ENCODE data around the gene SNRPD3.
"Not testable (repeated sequence)": the region's sequence is repeated elsewhere in the genome, so short reads cannot be mapped to it uniquely, and the experiment has no call there.

The SNRPD3 gene

GRCh38 chr22:24601217-24602104 is 45.7 kb downstream of the SNRPD3 start:
- TF ChIP-seq CTCF (IDR thresholded peaks at IDR 0.05; ENCODE audit: insufficient read depth, low read length, poor library complexity, severe bottlenecking), result no peak
- Histone ChIP-seq H3K27me3 (replicated peaks; ENCODE audit: control insufficient read depth, insufficient read depth, low read length) (no peaks in the 10 kb centered on the region), H3K4me3 (replicated peaks; ENCODE audit: low read depth, low read length) (no peak overlapping the region), H3K36me3 (ENCODE audit: control insufficient read depth, insufficient read depth, low read length) (no peaks in the 10 kb centered on the region)
- DNase-seq (ENCODE audit: extremely low read depth, insufficient read length), result no peak

DNA sequence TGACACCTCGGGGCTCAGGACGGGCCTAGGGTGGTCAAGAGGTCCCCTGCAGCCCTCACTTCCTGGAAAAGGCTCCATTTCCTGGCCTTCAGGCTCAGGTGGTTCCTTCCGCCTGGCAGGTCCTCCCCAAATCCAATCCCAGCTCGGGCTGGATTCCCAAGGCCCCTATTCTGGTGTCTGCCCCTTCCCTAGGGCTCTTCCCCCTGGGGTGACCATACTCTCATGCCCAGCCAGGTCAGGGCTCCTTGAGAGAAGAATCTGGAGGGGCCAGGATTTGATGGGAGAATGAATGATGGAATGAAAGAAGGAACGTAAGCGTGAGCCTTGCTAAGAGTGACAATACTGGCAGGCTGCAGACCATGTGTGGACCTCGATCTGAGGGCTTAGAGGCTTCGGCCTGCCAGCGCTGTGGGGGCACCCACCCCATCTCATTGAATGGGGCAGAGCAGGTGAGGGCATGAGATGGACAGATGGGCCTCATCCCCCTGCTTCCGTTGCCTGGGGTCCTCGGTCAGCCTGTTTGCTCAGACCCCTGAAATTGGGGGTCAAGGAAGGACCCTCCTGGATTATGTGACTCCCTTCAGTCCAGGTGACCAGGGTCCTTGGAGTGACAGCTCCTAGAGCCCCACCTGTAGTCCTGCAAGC is 46.4 kb downstream of the SNRPD3 start:
- not testable (repeated sequence) for H3K4me3 ChIP-seq (replicated peaks; ENCODE audit: low read depth, low read length); DNase-seq (ENCODE audit: extremely low read depth, insufficient read length); H3K27me3 ChIP-seq (replicated peaks; ENCODE audit: control insufficient read depth, insufficient read depth, low read length); H3K36me3 ChIP-seq (ENCODE audit: control insufficient read depth, insufficient read depth, low read length)

GRCh38 chr22:24602847-24603769 is 47.3 kb downstream of the SNRPD3 start, which contains the start of gene GGT1:
Gene GGT1 (plus strand): TSS chr22:24603193. CDS start chr22:24611082, 7,889 bp downstream.
- not testable (repeated sequence) for H3K27me3 ChIP-seq (replicated peaks; ENCODE audit: control insufficient read depth, insufficient read depth, low read length); H3K4me3 ChIP-seq (replicated peaks; ENCODE audit: low read depth, low read length); H3K36me3 ChIP-seq (ENCODE audit: control insufficient read depth, insufficient read depth, low read length); DNase-seq (ENCODE audit: extremely low read depth, insufficient read length)

DNA sequence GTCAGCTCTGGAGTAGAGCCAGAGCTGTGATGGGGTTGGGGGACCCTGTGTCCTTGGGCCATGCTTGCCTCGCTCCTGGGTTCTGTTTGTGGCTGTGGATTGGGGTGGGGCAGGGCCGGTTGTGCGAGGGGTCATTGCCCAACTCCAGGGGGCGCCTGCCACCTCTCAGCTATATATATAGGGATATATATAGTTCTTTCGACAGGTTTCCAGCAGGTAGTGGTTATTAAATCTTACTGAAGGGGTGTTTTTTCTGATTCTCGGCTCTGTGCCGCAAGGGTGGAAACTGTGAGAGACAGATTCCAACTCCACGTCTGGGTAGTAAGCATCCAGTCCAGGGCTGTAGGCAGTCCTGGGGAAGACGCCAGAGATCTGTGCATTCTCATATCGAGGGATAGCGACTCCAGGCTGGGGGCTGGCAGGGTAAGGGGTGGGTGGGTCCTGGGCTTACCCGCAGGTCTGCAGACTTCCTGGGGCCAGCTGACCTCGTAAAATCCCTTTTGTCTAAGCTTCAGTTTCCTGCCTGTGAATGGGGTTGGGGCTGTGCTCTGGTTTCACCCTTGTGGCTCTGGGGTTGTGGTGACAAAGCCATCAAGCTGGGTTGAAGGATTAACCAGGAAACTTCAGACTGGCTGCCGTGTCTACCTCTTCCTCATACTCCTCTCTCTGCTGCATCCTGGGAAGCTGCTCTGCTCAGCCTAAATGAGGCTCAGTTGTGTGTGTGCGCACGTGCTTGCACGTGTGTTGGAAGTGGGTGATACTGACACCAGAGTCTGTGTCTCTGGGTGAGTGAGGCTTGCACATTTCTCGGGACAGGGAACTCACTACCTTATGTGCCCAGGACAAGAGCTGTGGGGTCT is 48.2 kb downstream of the SNRPD3 start:
- H3K27me3 ChIP-seq (replicated peaks; ENCODE audit: control insufficient read depth, insufficient read depth, low read length); H3K36me3 ChIP-seq (ENCODE audit: control insufficient read depth, insufficient read depth, low read length); DNase-seq (ENCODE audit: extremely low read depth, insufficient read length); H3K4me3 ChIP-seq (replicated peaks; ENCODE audit: low read depth, low read length): not testable (repeated sequence)

GRCh38 chr22:24606340-24606739 is 50.5 kb downstream of the SNRPD3 start:
- H3K27me3 ChIP-seq (replicated peaks; ENCODE audit: control insufficient read depth, insufficient read depth, low read length); H3K36me3 ChIP-seq (ENCODE audit: control insufficient read depth, insufficient read depth, low read length); DNase-seq (ENCODE audit: extremely low read depth, insufficient read length); H3K4me3 ChIP-seq (replicated peaks; ENCODE audit: low read depth, low read length): not testable (repeated sequence)

DNA sequence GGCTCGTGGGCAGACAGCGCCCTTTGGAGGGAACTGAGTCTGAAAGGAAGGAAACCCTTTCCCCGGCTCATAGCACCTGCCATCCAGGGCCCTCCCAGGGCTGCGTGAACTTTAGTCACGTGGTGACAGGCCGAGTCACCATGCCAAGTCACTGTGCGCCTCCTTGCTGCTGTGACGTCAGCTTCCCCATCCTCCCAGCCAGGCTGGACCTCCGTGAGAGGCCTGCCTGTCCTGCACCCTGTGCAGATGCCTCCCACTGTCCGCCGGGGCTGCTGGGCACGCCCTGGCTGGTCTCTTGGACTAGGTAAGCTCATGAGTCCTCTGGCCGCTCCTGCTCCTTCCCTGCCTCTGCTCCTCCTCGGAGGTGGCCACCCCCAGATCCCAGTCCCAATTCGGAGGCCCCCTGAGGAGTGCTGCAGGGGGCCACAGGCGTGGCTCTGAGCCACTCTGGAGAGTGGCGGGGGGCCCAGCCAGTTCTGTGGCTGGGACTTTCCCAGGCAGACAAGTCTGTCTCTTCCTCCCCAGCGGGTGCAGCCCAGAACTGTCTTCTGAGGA is 51.7 kb downstream of the SNRPD3 start:
- H3K27me3 ChIP-seq (replicated peaks; ENCODE audit: control insufficient read depth, insufficient read depth, low read length); H3K36me3 ChIP-seq (ENCODE audit: control insufficient read depth, insufficient read depth, low read length): not testable (repeated sequence)
- peak; percentile 74 for DNase-seq (ENCODE audit: extremely low read depth, insufficient read length)
- H3K4me3 ChIP-seq (replicated peaks; ENCODE audit: low read depth, low read length), result peak overlapping the region; percentile 75

DNA sequence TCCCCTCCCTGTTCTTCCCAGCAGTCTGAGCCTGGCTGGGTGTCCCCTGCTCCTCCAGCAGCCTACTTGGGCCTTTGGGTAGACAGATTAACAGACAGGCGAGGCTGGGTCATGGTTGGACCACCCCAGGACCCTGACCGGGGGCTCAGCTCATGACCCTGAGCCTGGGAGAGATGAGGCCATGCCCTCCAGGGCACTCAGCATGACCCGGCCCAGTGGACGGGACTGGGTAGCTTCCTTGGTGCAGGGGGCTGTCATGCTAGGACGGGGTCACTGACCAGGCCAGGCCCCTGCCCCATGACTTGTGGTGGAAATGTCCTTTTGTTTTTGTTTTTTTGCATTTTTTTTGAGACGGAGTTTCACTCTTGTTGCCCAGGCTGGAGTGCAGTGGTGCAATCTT is 52.5 kb downstream of the SNRPD3 start:
- H3K4me3 ChIP-seq (replicated peaks; ENCODE audit: low read depth, low read length), result peak overlapping the region; percentile 75

DNA sequence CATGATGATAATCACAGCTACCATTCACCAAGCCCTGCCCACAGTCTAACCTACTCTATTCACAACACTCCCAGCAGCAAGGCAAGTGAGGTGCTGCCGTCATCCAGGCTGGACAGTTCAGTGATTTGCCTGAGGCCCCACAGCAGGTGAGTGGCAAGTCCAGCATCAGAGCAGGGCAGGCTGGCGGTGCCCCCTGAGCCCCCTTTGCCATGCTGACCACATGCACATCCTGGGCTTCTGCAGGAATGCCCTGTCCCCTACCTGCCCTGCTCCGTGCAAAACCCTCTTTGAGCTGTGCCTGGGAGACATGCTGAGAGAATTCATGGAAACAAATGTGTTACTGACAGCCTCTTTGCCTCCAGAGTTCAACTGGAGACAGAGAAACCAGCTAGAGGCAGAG is 54.1 kb downstream of the SNRPD3 start:
- not testable (repeated sequence) for H3K4me3 ChIP-seq (replicated peaks; ENCODE audit: low read depth, low read length); H3K27me3 ChIP-seq (replicated peaks; ENCODE audit: control insufficient read depth, insufficient read depth, low read length); H3K36me3 ChIP-seq (ENCODE audit: control insufficient read depth, insufficient read depth, low read length); DNase-seq (ENCODE audit: extremely low read depth, insufficient read length)

More for the DNA sequence above, 52.5 kb downstream of the SNRPD3 start:
- not testable (repeated sequence) for H3K36me3 ChIP-seq (ENCODE audit: control insufficient read depth, insufficient read depth, low read length); H3K27me3 ChIP-seq (replicated peaks; ENCODE audit: control insufficient read depth, insufficient read depth, low read length); DNase-seq (ENCODE audit: extremely low read depth, insufficient read length)

DNA sequence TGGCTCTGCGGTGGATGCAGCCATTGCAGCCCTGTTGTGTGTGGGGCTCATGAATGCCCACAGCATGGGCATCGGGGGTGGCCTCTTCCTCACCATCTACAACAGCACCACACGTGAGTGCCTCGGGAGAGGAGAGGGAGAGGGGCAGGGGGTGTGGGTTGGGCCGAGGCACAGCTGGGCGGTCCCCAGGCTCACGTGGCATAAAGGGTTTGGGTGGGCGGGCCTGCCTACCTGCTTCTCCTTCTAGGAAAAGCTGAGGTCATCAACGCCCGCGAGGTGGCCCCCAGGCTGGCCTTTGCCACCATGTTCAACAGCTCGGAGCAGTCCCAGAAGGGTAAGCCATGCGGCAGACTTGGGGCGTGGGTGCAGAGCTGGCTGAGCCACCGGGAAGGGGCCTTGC is 59.0 kb downstream of the SNRPD3 start:
- not testable (repeated sequence) for H3K36me3 ChIP-seq (ENCODE audit: control insufficient read depth, insufficient read depth, low read length); H3K4me3 ChIP-seq (replicated peaks; ENCODE audit: low read depth, low read length); DNase-seq (ENCODE audit: extremely low read depth, insufficient read length); H3K27me3 ChIP-seq (replicated peaks; ENCODE audit: control insufficient read depth, insufficient read depth, low read length)

DNA sequence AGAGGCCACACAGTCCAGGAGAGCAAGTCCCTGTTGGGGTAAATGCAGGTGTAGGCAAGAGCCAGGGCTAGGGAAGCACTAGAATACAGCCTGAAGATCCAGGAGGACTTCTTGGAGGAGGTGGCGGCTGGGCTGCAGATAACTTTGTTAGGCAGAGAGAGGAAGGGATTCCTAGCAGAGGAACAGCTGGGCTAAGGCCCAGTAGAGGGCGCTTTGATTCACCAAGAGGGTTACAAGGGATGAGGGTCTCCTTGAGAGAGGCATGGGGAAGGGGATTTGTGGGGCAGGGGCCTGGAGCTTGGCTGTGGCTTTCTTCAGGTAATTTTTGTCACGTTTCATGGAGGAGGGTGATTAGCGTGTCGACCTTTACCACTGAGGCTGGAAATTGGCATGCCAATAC is 65.4 kb downstream of the SNRPD3 start:
- not testable (repeated sequence) for DNase-seq (ENCODE audit: extremely low read depth, insufficient read length); H3K4me3 ChIP-seq (replicated peaks; ENCODE audit: low read depth, low read length); H3K36me3 ChIP-seq (ENCODE audit: control insufficient read depth, insufficient read depth, low read length); H3K27me3 ChIP-seq (replicated peaks; ENCODE audit: control insufficient read depth, insufficient read depth, low read length)

DNA sequence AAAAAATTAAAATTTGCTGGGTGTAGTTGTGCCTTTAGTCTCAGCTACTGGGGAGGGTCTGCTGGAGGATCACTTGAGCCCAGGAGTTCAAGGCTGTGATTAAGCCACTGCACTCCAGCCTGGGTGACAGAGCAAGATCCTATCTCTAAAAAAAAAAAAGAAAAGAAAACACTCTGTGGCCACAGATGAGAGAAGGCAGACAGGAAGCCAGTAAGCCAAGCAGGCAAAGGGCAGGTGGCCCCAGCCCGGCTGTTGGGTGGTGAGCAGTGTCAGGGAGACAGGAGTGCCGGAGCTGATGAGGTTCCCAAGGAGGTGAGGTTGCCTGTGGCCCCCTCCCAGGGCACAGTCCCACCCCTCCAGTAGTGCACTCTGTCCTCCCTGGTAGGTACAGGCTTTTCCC is 66.8 kb downstream of the SNRPD3 start:
- H3K4me3 ChIP-seq (replicated peaks; ENCODE audit: low read depth, low read length); DNase-seq (ENCODE audit: extremely low read depth, insufficient read length): not testable (repeated sequence)

More for the DNA sequence above, 66.8 kb downstream of the SNRPD3 start:
- H3K27me3 ChIP-seq (replicated peaks; ENCODE audit: control insufficient read depth, insufficient read depth, low read length); H3K36me3 ChIP-seq (ENCODE audit: control insufficient read depth, insufficient read depth, low read length): not testable (repeated sequence)

All from GM06990 (cell line).